Measurements from ENCODE around the gene PTPRN.

Gene PTPRN

DNA sequence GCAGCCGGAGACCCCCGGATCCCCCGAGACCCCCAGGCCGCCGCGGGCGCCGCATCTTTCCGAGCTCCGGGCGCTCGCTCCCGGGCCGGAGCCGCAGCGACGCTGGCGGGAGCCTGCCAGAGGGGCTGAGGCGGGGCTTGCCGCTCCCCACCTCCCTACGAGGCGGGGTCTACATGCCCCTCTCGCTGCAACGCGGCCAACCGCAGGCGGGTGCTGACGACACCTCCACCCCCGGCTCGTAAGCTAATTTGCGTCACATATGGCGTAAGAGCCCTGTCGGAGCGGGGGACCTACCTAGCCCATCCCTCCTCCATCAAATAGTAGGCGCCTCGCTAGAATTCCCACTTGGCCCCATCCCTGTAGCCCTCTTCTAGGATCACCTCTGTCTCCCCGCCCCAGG is at the start of gene PTPRN:
Gene PTPRN, minus strand, starts transcription at position 124 of the 400 bp plus-strand sequence. Its CDS starts 69 bp downstream, at position 55.
- DNase-seq (ENCODE audit: low read depth) = no peak
- TF ChIP-seq, protein P1, sequence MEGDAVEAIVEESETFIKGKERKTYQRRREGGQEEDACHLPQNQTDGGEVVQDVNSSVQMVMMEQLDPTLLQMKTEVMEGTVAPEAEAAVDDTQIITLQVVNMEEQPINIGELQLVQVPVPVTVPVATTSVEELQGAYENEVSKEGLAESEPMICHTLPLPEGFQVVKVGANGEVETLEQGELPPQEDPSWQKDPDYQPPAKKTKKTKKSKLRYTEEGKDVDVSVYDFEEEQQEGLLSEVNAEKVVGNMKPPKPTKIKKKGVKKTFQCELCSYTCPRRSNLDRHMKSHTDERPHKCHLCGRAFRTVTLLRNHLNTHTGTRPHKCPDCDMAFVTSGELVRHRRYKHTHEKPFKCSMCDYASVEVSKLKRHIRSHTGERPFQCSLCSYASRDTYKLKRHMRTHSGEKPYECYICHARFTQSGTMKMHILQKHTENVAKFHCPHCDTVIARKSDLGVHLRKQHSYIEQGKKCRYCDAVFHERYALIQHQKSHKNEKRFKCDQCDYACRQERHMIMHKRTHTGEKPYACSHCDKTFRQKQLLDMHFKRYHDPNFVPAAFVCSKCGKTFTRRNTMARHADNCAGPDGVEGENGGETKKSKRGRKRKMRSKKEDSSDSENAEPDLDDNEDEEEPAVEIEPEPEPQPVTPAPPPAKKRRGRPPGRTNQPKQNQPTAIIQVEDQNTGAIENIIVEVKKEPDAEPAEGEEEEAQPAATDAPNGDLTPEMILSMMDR (IDR thresholded peaks at IDR 0.05; ENCODE audit: control insufficient read depth, insufficient read depth, low read depth, low read length, missing control alignments) = no peak
- peak within 1 kb of the TSS; percentile 15 for H3K4me3 ChIP-seq (ENCODE audit: control insufficient read depth, low read depth, low read length)

DNA sequence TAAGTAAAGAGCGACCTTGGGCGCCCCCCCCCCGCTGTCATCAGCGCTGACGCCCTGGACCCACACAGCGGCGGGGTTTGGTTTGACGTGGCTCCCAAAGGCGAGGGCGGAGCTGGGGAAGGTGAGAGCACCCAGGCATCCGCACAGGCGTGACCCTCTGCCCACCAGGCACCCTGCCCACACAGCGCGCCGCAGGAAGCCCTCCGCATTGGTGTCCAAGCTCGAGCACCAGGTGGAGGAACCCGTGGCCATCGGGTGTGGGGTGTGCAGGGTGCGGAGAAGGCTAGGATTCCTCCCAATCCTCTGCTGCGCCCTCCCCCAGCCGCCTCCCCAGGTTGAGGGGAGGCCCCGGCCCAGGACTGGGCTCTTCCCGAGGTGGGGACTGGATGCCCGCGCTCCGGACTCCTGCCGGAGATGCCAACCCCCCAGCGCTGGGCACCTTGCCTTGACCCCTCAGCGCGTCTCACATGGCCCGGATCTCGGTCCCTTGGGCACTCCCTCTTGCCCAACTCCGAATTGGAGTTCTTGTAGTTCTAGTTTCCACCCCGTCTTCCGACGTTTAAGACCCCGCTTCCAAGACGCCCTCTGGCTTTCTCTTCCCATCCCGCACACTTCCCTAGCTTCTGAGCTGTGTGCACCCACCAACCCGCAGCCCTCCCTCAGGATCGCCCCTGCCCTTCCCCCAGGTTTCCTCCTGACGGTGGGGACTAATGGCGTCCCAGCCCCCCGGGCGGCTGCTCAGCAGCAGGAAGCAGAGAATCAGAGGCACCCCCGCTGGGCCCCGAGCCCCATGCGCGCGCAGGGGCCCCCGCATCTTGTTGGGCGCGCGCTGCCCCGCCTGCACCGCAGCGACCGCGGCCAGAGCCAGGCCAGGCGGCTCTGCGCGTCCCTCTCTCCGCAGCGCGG is 49.2 kb upstream of the PTPRN start:
- TF ChIP-seq, protein P1 (IDR thresholded peaks at IDR 0.05; ENCODE audit: control insufficient read depth, insufficient read depth, low read depth, low read length, missing control alignments) = no peak

DNA sequence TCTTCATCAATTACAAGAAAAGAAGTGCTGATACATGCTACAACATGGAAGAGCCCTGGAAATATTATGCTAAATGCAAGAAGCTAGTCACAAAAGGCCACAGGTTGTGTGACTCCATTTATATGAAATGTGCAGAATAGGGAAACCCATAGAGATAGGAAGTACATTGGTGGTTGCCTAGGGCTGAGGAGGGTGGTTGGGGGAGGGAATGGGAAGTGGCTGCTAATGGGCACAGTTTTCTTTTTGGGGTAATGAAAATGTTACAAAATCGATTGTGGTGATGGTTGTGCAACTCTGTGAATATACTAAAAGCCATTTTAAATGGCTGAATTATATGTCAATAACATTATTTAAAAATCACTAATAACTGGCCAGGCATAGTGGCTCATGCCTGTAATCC is 47.6 kb upstream of the PTPRN start:
- no peak for DNase-seq (ENCODE audit: low read depth)
- TF ChIP-seq, protein P1 (IDR thresholded peaks at IDR 0.05; ENCODE audit: control insufficient read depth, insufficient read depth, low read depth, low read length, missing control alignments) = no peak
- H3K4me3 ChIP-seq (ENCODE audit: control insufficient read depth, low read depth, low read length) = no peak overlapping the region

More for the DNA sequence above, 49.2 kb upstream of the PTPRN start:
- H3K4me3 ChIP-seq (ENCODE audit: control insufficient read depth, low read depth, low read length) = peak overlapping the region; percentile 8; the same call in 1 of the 2 replicates
- DNase-seq (ENCODE audit: low read depth) = no peak

DNA sequence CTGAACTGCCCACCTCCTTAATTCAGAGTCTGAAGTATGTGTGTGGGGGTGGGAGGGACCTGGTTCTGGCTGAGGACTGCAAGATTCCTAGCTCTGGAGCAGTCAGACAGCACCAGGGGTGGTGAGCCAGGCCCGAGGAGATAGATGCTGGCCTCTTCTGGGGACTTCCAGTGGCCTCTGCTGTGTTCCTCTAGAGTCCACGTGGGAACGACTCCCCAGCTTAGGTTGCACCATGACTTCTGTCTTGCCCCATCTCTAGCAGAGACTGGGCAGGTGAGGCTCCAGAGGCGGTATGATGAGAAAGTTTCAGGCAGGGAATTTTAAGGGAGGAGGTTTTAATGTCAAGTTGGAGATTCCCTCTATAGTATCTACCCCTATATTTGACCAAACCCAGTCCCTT is 45.4 kb upstream of the PTPRN start:
- no peak for DNase-seq (ENCODE audit: low read depth)
- TF ChIP-seq, protein P1 (IDR thresholded peaks at IDR 0.05; ENCODE audit: control insufficient read depth, insufficient read depth, low read depth, low read length, missing control alignments) = no peak
- no peak overlapping the region for H3K4me3 ChIP-seq (ENCODE audit: control insufficient read depth, low read depth, low read length)

DNA sequence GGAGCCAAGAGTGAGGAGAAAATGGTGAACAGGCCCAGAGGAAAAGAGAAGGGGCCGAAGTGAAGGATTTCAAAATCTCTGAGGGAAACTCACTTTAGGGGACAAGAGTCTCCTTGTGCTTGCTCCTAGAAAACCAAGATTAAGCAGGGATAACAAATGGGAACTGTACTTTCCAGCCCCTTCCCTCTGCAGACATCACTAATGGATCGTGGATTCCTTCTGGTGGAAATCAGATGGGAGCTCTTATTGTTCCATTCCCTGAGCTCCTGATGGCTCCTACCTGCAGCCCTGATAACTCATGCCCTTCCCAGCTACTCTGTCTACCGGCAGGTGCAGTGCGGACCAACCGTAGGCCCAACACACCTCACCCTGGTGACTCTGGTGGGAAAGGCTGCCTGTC is 43.9 kb upstream of the PTPRN start:
- no peak for DNase-seq (ENCODE audit: low read depth)
- no peak overlapping the region for H3K4me3 ChIP-seq (ENCODE audit: control insufficient read depth, low read depth, low read length)
- TF ChIP-seq, protein P1 (IDR thresholded peaks at IDR 0.05; ENCODE audit: control insufficient read depth, insufficient read depth, low read depth, low read length, missing control alignments) = no peak

DNA sequence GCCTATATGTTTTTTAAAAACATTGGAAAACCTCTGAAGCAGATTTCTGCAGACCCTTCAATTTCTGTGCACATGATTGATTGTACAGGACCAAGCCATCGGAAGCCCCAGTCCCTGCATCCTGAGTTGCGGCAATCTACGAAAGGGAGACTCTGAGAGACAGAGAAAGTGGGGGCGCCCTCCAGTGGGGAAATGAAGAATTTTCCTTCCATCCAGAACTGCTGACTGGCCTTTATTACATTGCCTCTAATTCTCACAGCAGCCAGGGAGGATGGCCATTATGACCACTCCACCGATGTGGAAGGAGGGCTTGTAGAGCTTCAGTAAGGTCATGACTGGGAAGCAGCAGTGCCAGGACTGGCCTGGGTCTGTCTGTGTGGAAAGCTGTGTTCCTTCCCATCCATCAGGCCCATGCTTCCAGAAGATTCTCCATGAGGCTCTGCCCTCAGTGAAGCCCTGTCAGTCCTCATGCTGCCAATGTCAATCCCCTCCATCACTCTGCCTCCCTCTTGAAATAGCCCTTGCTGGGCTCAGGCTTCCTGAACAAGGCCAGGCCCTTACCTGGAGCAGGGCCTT is 43.3 kb upstream of the PTPRN start:
- TF ChIP-seq, protein P1 (IDR thresholded peaks at IDR 0.05; ENCODE audit: control insufficient read depth, insufficient read depth, low read depth, low read length, missing control alignments) = peak; percentile 71
- H3K4me3 ChIP-seq (ENCODE audit: control insufficient read depth, low read depth, low read length) = no peak overlapping the region
- no peak for DNase-seq (ENCODE audit: low read depth)

Measured in AG09309 (cell line).